Left lung (tissue), 10 donors: ENCODE measurements around the gene MAG. TPM values are rescaled to one million over a fixed set of nuclear protein-coding genes. Genes with fewer than 3 reads are reported as not detected.

Experiments
- ATAC-seq: fragments of 200-7000 bp; cut with Tn5 transposase; one replicate; pipeline ENCODE4 v1.9.1; 2020; ENCODE audit warnings: moderate library complexity
- DNase-seq, 4 donors: peaks; one replicate each; pipeline ENCODE4 v3.0.0-alpha.2; 2013 to 2020
- H3K27ac ChIP-seq, 2 donors: fragments of 200-600 bp; sonication (generic) in 1 of 2; one replicate each; pipeline versions ENCODE4 v1.5.0 to v1.8.0; 2020 to 2021
- H3K27me3 ChIP-seq, 2 donors: fragments of 200-600 bp; sonication (generic) in 1 of 2; one replicate each; pipeline versions ENCODE4 v1.5.0 to v1.8.0; 2020 to 2021
- H3K36me3 ChIP-seq, 2 donors: fragments of 200-600 bp; sonication (generic) in 1 of 2; one replicate each; pipeline versions ENCODE4 v1.5.0 to v1.8.0; 2020 to 2021
- H3K4me1 ChIP-seq, 2 donors: fragments of 200-600 bp; one replicate each; pipeline ENCODE4 v1.8.0; 2021
- H3K4me3 ChIP-seq, 2 donors: fragments of 200-600 bp; sonication (generic) in 1 of 2; one replicate each; pipeline versions ENCODE4 v1.5.0 to v1.8.0; 2020 to 2021; ENCODE audit warnings: mild to moderate bottlenecking in 1 of 2
- H3K9me3 ChIP-seq, 2 donors: fragments of 200-600 bp; sonication (generic) in 1 of 2; one replicate each; pipeline versions ENCODE4 v1.5.0 to v1.8.0; 2020 to 2021
- intact Hi-C, 2 donors: fragments of 100-400 bp; cut with DNase I; formaldehyde crosslinking; loops; one replicate each; pipeline versions ENCODE4 v1.11.2 to v1.14.2; 2022
- microRNA-seq, 2 donors: library from miRNA; unstranded; fragments of <30 nt; microRNA quantifications; one replicate each; pipeline ENCODE4, GENCODE V29; 2019
- polyA plus RNA-seq, 6 donors: library from polyadenylated mRNA; unstranded; fragments of 120-200 nt; gene quantifications; one replicate each; pipeline ENCODE4 v1.2.1, GENCODE V29; 2013; ENCODE audit not compliant: insufficient read length in 6 of 6
- total RNA-seq, 2 donors: library from RNA; stranded (reverse); fragmentation: NEBNext Ultra II Directional; extraction: Animal tissue kit (Norgen Biotek cat#: 25700); gene quantifications; one replicate each; pipeline ENCODE4 v1.2.1, GENCODE V29; 2021
- TF ChIP-seq, protein P1 (sequence below), 2 donors: fragments of 200-600 bp; sonication (generic) in 1 of 2; IDR thresholded peaks; one replicate each; pipeline versions ENCODE4 v1.5.0 to v1.8.0; 2021; ENCODE audit warnings: antibody characterized with exemption in 2 of 2
- donor health status: DM: no; HTN: yes; CAD: no.
- donor health status: DM: no; HTN: no; CAD: no.

Gene MAG
- total and polyA plus RNA-seq, 8 donors: 1.3 to 14.4 (median 6.2) TPM; not detected in 2

DNA sequence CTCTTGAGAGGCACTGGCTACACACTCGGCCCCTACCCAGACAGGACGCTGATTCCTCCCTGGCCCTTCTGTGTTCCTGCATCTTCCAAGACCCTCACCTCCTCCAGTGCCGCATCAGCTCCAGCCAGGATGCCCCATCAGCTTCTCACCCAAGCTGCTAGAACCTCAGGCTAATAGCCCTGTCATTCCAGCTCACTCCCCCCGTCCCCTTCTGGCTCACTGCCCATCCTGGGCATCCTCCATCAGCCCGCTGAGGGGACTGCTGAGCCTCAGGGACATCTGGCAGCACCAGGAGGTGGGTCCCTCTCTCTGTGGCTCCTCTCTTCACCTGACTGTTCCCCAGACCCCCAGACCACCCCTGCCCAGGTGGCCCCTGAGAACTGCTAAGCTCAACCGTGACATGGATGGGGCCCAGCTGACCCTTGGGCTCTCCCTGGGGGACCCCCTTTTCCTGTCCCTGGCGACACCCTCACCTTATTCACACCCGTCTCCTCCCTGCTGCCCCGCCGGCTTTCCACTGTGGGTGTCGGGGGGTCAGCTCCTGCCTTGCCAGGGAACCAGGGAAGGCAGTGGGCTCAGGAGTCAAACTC is 71.1 kb downstream of the MAG start:
- H3K4me3 ChIP-seq: no peak overlapping the region
- H3K27me3 ChIP-seq: peaks cover 0 to 15% of the 10 kb centered on the region in 2 donors
- no peaks in the 10 kb centered on the region for H3K9me3 ChIP-seq
- no peak overlapping the region for H3K27ac ChIP-seq
- no peak for ATAC-seq
- DNase-seq: no peak
- H3K4me1 ChIP-seq: peaks cover 0 to 3% of the 10 kb centered on the region in 2 donors
- intact Hi-C loops: no loop called here
- H3K36me3 ChIP-seq: no peaks in the 10 kb centered on the region
- TF ChIP-seq, protein P1, sequence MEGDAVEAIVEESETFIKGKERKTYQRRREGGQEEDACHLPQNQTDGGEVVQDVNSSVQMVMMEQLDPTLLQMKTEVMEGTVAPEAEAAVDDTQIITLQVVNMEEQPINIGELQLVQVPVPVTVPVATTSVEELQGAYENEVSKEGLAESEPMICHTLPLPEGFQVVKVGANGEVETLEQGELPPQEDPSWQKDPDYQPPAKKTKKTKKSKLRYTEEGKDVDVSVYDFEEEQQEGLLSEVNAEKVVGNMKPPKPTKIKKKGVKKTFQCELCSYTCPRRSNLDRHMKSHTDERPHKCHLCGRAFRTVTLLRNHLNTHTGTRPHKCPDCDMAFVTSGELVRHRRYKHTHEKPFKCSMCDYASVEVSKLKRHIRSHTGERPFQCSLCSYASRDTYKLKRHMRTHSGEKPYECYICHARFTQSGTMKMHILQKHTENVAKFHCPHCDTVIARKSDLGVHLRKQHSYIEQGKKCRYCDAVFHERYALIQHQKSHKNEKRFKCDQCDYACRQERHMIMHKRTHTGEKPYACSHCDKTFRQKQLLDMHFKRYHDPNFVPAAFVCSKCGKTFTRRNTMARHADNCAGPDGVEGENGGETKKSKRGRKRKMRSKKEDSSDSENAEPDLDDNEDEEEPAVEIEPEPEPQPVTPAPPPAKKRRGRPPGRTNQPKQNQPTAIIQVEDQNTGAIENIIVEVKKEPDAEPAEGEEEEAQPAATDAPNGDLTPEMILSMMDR (IDR thresholded peaks at IDR 0.05): no peak

Small RNAs within 50 kb of the gene (microRNA-seq; reads per million reads assigned to microRNA genes)
- gene MIR5196: 0 reads per million in 2 donors

Other genes with a start within 250 kb of the MAG start
- 100 to 1,000 TPM in 1 of 2 donors, 10 to 100 TPM in 1; 88.4 to 207 TPM for gene FXYD3, start 176.3 kb upstream of the MAG start, total RNA-seq
- gene FXYD3, start 176.3 kb upstream of the MAG start, polyA plus RNA-seq: 10 to 100 TPM; 17.5 to 50.2 (median 21.1) TPM
- gene LGI4, start 157.1 kb upstream of the MAG start, total RNA-seq: 1 to 10 TPM; 1.8 to 2.5 TPM
- 1 to 10 TPM; 2.0 to 3.4 (median 2.7) TPM for gene LGI4, start 157.1 kb upstream of the MAG start, polyA plus RNA-seq
- gene FXYD1, start 153.3 kb upstream of the MAG start, total RNA-seq: 10 to 100 TPM; 20.1 to 24.0 TPM
- gene FXYD1, start 153.3 kb upstream of the MAG start, polyA plus RNA-seq: 10 to 100 TPM; 50.5 to 67.0 (median 53.6) TPM
- gene FXYD7, start 148.9 kb upstream of the MAG start, total RNA-seq: not detected
- gene FXYD7, start 148.9 kb upstream of the MAG start, polyA plus RNA-seq: 1 to 10 TPM in 2 of 6 donors, under 1 TPM in 4; 0.55 to 1.3 (median 0.74) TPM
- 100 to 1,000 TPM; 111 to 123 TPM for gene FXYD5, start 137.4 kb upstream of the MAG start, total RNA-seq
- gene FXYD5, start 137.4 kb upstream of the MAG start, polyA plus RNA-seq: 10 to 100 TPM; 29.0 to 33.0 (median 31.3) TPM
- gene FAM187B, start 63.4 kb upstream of the MAG start, total RNA-seq: under 1 TPM in 1 of 2 donors, not detected in 1; 0.20 TPM
- gene FAM187B, start 63.4 kb upstream of the MAG start, polyA plus RNA-seq: not detected
- gene LSR, start 43.2 kb upstream of the MAG start, total RNA-seq: 100 to 1,000 TPM in 1 of 2 donors, 10 to 100 TPM in 1; 65.4 to 130 TPM
- gene LSR, start 43.2 kb upstream of the MAG start, polyA plus RNA-seq: 10 to 100 TPM; 50.6 to 70.1 (median 60.1) TPM
- gene USF2, start 23.2 kb upstream of the MAG start, total RNA-seq: 100 to 1,000 TPM; 123 to 148 TPM
- gene USF2, start 23.2 kb upstream of the MAG start, polyA plus RNA-seq: 100 to 1,000 TPM; 149 to 187 (median 165) TPM
- gene HAMP, start 9.6 kb upstream of the MAG start, total RNA-seq: 1 to 10 TPM; 1.1 to 1.9 TPM
- under 1 TPM; 0.20 to 0.85 (median 0.41) TPM for gene HAMP, start 9.6 kb upstream of the MAG start, polyA plus RNA-seq
- gene CD22, start 37.0 kb downstream of the MAG start, total RNA-seq: 10 to 100 TPM in 1 of 2 donors, 1 to 10 TPM in 1; 6.5 to 13.8 TPM
- 10 to 100 TPM in 4 of 6 donors, 1 to 10 TPM in 2; 5.2 to 63.2 (median 19.7) TPM for gene CD22, start 37.0 kb downstream of the MAG start, polyA plus RNA-seq
- gene FFAR1, start 55.7 kb downstream of the MAG start, total RNA-seq: not detected
- under 1 TPM; 0.06 to 0.74 (median 0.28) TPM for gene FFAR1, start 55.7 kb downstream of the MAG start, polyA plus RNA-seq
- gene FFAR3, start 66.3 kb downstream of the MAG start, total RNA-seq: 1 to 10 TPM in 1 of 2 donors, not detected in 1; 1.6 TPM
- gene FFAR3, start 66.3 kb downstream of the MAG start, polyA plus RNA-seq: under 1 TPM in 5 of 6 donors, not detected in 1; 0.09 to 0.49 (median 0.28) TPM
- not detected for gene GPR42, start 78.9 kb downstream of the MAG start, total RNA-seq
- gene GPR42, start 78.9 kb downstream of the MAG start, polyA plus RNA-seq: under 1 TPM in 3 of 6 donors, not detected in 3; 0.11 to 0.24 (median 0.14) TPM
- 10 to 100 TPM in 1 of 2 donors, under 1 TPM in 1; 0.85 to 26.6 TPM for gene FFAR2, start 156.1 kb downstream of the MAG start, total RNA-seq
- gene FFAR2, start 156.1 kb downstream of the MAG start, polyA plus RNA-seq: under 1 TPM in 5 of 6 donors, not detected in 1; 0.18 to 0.79 (median 0.34) TPM
- not detected for gene KRTDAP, start 198.3 kb downstream of the MAG start, total RNA-seq
- gene KRTDAP, start 198.3 kb downstream of the MAG start, polyA plus RNA-seq: 1 to 10 TPM in 5 of 6 donors, under 1 TPM in 1; 0.98 to 2.2 (median 1.8) TPM
- 100 to 1,000 TPM; 104 to 136 TPM for gene DMKN, start 221.5 kb downstream of the MAG start, total RNA-seq
- gene DMKN, start 221.5 kb downstream of the MAG start, polyA plus RNA-seq: 100 to 1,000 TPM in 5 of 6 donors, 10 to 100 TPM in 1; 92.5 to 140 (median 111) TPM
- under 1 TPM in 1 of 2 donors, not detected in 1; 0.20 TPM for gene SBSN, start 236.2 kb downstream of the MAG start, total RNA-seq
- under 1 TPM in 2 of 6 donors, not detected in 4; 0.09 to 0.11 TPM for gene SBSN, start 236.2 kb downstream of the MAG start, polyA plus RNA-seq
- gene GAPDHS, start 241.3 kb downstream of the MAG start, total RNA-seq: not detected
- gene GAPDHS, start 241.3 kb downstream of the MAG start, polyA plus RNA-seq: not detected